PFSK-1 (cell line): Measurements from ENCODE around the gene UBE2V1.

Experiments
- FOXP2 ChIP-seq: optimal IDR thresholded peaks from 2 replicates; pipeline ENCODE3; 2011; ENCODE audit warnings: borderline replicate concordance, control low read depth, inconsistent platforms; ENCODE audit not compliant: insufficient read depth; ENCODE audit errors: extremely low read length, extremely low read depth
- POLR2AphosphoS5 ChIP-seq: IDR thresholded peaks from 2 replicates; pipeline ENCODE4 v1.6.1; 2012; ENCODE audit warnings: low read depth, mild to moderate bottlenecking, control low read depth, low read length, moderate library complexity
- SIN3A ChIP-seq: IDR thresholded peaks from 2 replicates; pipeline ENCODE4 v1.6.1; 2012; ENCODE audit warnings: mild to moderate bottlenecking, low read length, moderate library complexity, borderline replicate concordance; ENCODE audit not compliant: insufficient read depth
- TAF1 ChIP-seq: IDR thresholded peaks from 2 replicates; pipeline ENCODE4 v1.6.1; 2012; ENCODE audit warnings: low read length, control low read depth, borderline replicate concordance; ENCODE audit not compliant: insufficient read depth
- TF ChIP-seq, protein P1 (sequence below), 2 experiments: IDR thresholded peaks; 2 replicates each; pipeline versions ENCODE4 v1.6.1 to v1.8.0; 2011 to 2012; ENCODE audit warnings: low read depth in 2 of 2, low read length in 2 of 2, control low read depth in 1 of 2, inconsistent platforms in 1 of 2, mild to moderate bottlenecking in 1 of 2, moderate library complexity in 1 of 2; ENCODE audit not compliant: insufficient read depth in 1 of 2

Gene UBE2V1

DNA sequence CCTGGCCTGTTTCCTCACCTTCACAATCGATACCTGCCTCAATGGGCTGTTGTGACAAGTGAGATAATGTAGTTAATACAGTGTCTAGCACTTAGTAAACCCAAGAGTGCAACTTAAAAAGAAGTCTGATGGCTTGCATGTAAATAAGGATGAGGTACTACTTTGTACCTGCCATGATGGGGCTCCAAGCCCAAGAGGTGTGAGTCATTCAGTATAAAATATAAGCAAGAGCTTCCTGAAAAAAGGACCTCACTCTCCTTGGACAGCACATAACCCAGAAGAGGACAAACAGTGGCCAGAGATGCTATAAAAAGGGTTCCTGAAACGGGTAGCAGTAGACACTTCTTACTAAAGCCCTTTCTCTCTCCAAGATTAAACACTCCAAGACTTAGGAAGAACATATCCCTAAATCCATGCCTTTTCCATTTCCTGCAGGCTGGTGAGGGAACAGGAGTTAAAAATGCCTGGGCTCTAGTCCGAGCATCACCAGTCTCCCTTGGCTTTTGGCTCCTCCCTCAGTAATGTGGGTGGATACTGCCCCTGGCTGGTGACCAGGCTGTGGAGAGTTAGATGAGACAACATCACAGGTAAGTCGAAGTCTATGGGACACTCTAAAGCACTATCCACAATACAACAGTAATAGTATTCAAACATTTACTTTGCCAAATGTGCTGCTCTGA, 4.3 kb downstream of the UBE2V1 start:
- TF ChIP-seq POLR2AphosphoS5 (no peak), SIN3A (no peak)

DNA sequence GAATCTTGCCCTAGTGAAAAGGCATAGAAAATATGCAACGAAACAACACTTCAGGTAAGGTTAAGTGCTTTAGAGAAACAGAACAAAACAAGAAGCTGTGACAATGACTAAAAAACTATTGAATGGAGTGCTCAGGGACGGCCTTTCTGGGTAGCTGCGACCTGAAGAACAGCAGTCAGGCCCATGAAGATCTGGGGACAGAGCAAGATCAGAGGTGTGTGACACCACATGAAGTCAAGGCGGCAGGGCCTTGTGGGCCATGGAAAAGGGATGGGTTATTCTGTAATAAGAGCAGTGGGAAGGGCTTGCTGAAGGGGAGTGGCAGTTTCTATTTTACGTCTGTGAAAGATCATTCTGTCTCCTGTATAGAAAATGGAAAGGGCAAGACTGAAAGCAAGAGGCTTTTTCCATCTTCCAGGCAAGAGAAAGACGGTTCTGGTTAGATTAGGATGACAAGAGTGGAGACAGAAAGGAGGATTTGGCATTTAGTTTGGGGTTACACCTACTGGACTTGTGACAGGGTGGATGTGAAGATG, 5.1 kb downstream of the UBE2V1 start:
- no peak for TF ChIP-seq SIN3A
- no peak for TF ChIP-seq POLR2AphosphoS5
- TF ChIP-seq, protein P1, sequence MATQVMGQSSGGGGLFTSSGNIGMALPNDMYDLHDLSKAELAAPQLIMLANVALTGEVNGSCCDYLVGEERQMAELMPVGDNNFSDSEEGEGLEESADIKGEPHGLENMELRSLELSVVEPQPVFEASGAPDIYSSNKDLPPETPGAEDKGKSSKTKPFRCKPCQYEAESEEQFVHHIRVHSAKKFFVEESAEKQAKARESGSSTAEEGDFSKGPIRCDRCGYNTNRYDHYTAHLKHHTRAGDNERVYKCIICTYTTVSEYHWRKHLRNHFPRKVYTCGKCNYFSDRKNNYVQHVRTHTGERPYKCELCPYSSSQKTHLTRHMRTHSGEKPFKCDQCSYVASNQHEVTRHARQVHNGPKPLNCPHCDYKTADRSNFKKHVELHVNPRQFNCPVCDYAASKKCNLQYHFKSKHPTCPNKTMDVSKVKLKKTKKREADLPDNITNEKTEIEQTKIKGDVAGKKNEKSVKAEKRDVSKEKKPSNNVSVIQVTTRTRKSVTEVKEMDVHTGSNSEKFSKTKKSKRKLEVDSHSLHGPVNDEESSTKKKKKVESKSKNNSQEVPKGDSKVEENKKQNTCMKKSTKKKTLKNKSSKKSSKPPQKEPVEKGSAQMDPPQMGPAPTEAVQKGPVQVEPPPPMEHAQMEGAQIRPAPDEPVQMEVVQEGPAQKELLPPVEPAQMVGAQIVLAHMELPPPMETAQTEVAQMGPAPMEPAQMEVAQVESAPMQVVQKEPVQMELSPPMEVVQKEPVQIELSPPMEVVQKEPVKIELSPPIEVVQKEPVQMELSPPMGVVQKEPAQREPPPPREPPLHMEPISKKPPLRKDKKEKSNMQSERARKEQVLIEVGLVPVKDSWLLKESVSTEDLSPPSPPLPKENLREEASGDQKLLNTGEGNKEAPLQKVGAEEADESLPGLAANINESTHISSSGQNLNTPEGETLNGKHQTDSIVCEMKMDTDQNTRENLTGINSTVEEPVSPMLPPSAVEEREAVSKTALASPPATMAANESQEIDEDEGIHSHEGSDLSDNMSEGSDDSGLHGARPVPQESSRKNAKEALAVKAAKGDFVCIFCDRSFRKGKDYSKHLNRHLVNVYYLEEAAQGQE (IDR thresholded peaks at IDR 0.05; ENCODE audit: insufficient read depth in 1 of 2, low read depth in 2 of 2, low read length in 2 of 2) = no peak
- TF ChIP-seq TAF1 = no peak
- TF ChIP-seq FOXP2 = no peak

DNA sequence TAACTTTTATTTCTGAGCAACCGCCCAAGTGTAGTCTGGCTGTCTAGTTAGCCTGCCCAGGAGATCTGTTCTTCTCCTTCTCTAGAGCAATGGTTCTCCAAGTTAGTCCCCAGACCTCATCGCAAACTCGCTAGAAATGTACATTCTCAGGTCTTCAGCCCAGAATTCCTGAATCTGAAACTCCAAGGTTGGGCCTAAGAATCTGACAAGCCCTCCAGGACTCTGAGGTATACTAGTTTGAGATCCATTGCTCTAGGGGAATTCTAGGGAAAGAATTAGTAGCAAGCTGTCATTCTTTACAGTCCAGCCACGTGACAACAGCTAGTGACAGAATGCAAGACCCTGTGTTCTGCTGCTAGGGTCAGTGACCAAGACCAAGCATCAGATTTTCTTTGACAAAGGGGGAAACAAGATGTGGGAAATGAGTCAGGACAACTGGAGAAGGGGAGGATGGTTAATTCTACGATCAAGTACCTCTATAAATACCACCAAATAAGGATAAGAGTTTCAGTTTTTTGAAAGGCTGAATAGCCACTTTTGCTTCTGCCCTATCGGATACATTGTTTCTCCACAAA, 5.8 kb downstream of the UBE2V1 start:
- TF ChIP-seq FOXP2 (no peak), SIN3A (no peak), TAF1 (no peak)

DNA sequence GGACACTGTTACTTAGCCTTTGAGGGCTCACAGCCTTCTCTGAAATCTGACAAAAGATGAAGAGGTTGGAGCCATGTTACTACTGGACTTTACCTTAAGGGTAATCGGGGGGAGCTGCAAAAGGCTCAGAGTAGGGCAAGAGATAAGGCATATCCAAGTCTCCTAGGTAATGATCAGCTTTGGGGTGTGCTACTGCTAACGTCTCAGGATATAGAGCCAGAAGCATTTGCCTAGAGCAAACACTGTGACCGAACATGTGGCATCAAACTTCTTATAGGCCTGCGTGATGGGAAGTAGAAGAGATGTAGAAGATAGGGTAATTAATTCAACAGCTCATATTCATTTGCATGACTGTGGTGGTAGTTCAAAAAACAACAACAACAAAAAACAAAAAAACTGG, 11.1 kb downstream of the UBE2V1 start:
- TF ChIP-seq SIN3A = no peak
- TF ChIP-seq, protein P1 (IDR thresholded peaks at IDR 0.05; ENCODE audit: insufficient read depth in 1 of 2, low read depth in 2 of 2, low read length in 2 of 2) = no peak
- no peak for TF ChIP-seq FOXP2
- no peak for TF ChIP-seq POLR2AphosphoS5
- no peak for TF ChIP-seq TAF1

DNA sequence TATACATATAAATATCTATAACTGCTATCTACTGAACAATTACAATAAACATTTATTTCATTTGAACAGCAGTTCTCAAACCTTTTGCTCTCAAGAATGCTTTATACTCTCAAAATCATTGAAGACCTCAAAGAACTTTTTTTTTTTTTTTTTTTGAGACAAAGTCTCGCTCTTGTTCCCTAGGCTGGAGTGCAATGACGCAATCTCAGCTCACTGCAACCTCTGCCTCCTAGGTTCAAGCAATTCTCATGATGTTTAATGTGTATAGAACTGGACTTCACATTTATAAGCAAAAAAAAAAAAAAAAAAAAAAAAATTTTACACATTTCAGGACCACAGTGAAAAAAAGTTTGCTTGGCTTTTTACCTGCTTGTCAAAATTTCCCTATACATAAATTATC, 11.7 kb downstream of the UBE2V1 start:
- TF ChIP-seq FOXP2 = no peak

DNA sequence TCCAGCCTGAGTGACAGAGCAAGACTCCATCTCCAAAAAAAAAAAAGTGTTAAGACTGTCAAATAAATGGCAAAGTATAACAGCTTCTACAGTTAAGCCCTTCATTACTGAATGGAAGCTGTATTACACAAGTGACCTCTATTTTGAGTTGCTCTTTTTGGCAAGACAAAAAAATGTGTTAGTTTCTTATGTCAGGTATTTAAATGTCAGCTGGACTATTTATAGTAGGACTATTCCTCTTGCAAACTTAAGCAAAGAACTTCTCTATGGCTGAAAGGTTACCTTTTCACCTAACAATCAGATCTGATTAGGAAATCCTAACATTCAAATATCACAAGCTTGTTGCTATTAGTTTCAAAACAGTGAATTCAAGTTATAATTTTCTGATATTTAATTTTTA, 12.4 kb downstream of the UBE2V1 start:
- TF ChIP-seq SIN3A (no peak), TAF1 (no peak), POLR2AphosphoS5 (no peak), FOXP2 (no peak)
- TF ChIP-seq, protein P1 (IDR thresholded peaks at IDR 0.05; ENCODE audit: insufficient read depth in 1 of 2, low read depth in 2 of 2, low read length in 2 of 2) = no peak
